ENCODE results near the gene PLXNC1.

The PLXNC1 gene

DNA sequence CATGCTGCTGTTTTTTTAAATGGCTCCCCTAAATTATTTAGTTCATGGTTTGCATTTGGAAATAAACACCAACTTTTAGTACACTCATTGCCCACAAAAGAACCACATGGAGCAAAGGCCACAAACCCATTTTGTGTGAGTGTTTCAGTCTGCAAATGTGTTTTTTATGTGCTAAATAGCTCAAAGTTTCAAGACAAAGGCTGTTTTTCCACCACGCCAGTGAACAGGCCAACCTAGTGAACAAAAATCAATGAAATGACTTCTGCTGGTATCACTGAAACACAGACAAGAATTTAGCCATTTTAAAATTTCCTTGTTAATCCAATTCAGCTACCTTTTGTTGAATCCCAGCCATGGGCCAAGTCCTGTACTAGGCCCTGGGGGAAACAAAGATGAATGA lies 52.3 kb downstream of the PLXNC1 start:
- H3K4me1 ChIP-seq (ENCODE audit: low read length): peaks cover 32% of the 10 kb centered on the region
- H3K9ac ChIP-seq (ENCODE audit: low read length): no peak overlapping the region
- H3F3A ChIP-seq (ENCODE audit: insufficient read depth, low read length): peaks cover 38% of the 10 kb centered on the region
- no peak overlapping the region for H3K4me3 ChIP-seq (ENCODE audit: low read length)
- no peaks in the 10 kb centered on the region for H3K9me3 ChIP-seq (replicated peaks; ENCODE audit: insufficient read depth, low read length)
- no peak overlapping the region for H3K27ac ChIP-seq (ENCODE audit: low read length)
- H2AFZ ChIP-seq (ENCODE audit: low read length): no peak overlapping the region
- no peak for TF ChIP-seq EZH2phosphoT487 (IDR thresholded peaks at IDR 0.05; ENCODE audit: low read length)
- TF ChIP-seq EZH2 (optimal IDR thresholded peaks at IDR 0.05; ENCODE audit: low read depth, low read length): no peak
- TF ChIP-seq, protein P1, sequence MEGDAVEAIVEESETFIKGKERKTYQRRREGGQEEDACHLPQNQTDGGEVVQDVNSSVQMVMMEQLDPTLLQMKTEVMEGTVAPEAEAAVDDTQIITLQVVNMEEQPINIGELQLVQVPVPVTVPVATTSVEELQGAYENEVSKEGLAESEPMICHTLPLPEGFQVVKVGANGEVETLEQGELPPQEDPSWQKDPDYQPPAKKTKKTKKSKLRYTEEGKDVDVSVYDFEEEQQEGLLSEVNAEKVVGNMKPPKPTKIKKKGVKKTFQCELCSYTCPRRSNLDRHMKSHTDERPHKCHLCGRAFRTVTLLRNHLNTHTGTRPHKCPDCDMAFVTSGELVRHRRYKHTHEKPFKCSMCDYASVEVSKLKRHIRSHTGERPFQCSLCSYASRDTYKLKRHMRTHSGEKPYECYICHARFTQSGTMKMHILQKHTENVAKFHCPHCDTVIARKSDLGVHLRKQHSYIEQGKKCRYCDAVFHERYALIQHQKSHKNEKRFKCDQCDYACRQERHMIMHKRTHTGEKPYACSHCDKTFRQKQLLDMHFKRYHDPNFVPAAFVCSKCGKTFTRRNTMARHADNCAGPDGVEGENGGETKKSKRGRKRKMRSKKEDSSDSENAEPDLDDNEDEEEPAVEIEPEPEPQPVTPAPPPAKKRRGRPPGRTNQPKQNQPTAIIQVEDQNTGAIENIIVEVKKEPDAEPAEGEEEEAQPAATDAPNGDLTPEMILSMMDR (IDR thresholded peaks at IDR 0.05; ENCODE audit: low read length): no peak
- no peaks in the 10 kb centered on the region for H4K20me1 ChIP-seq (ENCODE audit: insufficient read depth, low read length)
- H3K79me2 ChIP-seq (ENCODE audit: low read length): peaks cover 95% of the 10 kb centered on the region
- DNase-seq: no peak
- peaks cover 18% of the 10 kb centered on the region; the same call in 1 of the 2 replicates for H3K36me3 ChIP-seq (replicated peaks; ENCODE audit: insufficient read depth, low read length)
- H3K9me2 ChIP-seq (replicated peaks; ENCODE audit: insufficient read depth, low read length): no peaks in the 10 kb centered on the region
- no peaks in the 10 kb centered on the region for H3K27me3 ChIP-seq (replicated peaks; ENCODE audit: insufficient read depth, low read length)
- H3K4me2 ChIP-seq (ENCODE audit: low read depth, low read length): no peak overlapping the region

DNA sequence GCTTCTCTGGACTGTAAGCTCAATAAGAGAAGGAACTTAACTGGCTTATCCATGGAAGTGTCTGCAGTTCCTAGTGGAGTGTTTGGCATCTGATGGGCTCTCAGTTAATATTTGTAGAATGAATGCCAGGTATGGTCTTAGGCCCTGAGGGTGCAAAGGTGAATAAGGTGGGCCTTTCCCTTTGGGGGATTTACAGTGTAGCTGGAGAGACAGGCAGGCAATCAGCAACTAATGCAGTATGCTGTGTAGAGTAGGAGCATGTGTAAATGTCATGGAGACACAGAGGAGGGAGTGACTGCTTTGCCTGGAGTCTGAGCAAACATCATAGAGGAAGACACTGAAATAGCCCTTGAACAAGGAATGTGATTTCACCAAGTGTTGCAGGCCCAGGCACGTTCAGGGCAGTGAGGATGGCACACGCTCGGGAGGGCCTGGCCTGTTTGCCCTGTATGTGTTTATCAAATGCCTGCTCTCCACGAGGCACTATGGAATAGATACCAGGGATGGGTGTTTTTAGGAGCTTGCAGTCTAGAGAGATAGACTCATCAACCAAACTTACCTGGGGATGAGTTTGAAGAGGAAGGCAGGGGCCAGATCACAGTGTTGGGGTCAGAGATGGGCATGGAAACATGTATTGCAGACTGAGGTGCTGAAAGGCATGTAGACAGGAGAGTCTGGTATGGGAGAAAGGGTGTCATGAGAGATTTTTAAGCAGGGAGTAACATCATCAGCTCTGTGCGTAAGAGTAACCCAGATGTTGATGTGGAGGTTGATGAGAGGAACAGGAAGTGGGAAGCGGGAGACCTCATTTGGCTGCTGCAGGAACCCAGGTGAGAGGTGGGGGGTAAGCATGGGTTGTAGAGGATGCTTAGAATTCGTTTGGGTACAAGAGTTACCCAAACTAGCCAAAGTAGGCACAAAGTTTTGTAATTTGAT lies 54.1 kb downstream of the PLXNC1 start:
- Histone ChIP-seq H2AFZ (ENCODE audit: low read length) (no peak overlapping the region), H4K20me1 (ENCODE audit: insufficient read depth, low read length) (no peaks in the 10 kb centered on the region), H3K4me3 (ENCODE audit: low read length) (no peak overlapping the region), H3K9ac (ENCODE audit: low read length) (no peak overlapping the region), H3K79me2 (ENCODE audit: low read length) (peaks cover 94% of the 10 kb centered on the region), H3K9me2 (replicated peaks; ENCODE audit: insufficient read depth, low read length) (no peaks in the 10 kb centered on the region), H3K9me3 (replicated peaks; ENCODE audit: insufficient read depth, low read length) (no peaks in the 10 kb centered on the region), H3K4me1 (ENCODE audit: low read length) (peaks cover 39% of the 10 kb centered on the region), H3F3A (ENCODE audit: insufficient read depth, low read length) (peaks cover 56% of the 10 kb centered on the region), H3K27ac (ENCODE audit: low read length) (peak overlapping the region; percentile 99; the same call in 1 of the 2 replicates), H3K36me3 (replicated peaks; ENCODE audit: insufficient read depth, low read length) (peaks cover 18% of the 10 kb centered on the region; the same call in 1 of the 2 replicates), H3K4me2 (ENCODE audit: low read depth, low read length) (peak overlapping the region; percentile 23; the same call in 1 of the 2 replicates), H3K27me3 (replicated peaks; ENCODE audit: insufficient read depth, low read length) (no peaks in the 10 kb centered on the region)
- TF ChIP-seq EZH2phosphoT487 (IDR thresholded peaks at IDR 0.05; ENCODE audit: low read length) (no peak), EZH2 (optimal IDR thresholded peaks at IDR 0.05; ENCODE audit: low read depth, low read length) (no peak)
- TF ChIP-seq, protein P1 (IDR thresholded peaks at IDR 0.05; ENCODE audit: low read length): no peak
- DNase-seq: no peak

DNA sequence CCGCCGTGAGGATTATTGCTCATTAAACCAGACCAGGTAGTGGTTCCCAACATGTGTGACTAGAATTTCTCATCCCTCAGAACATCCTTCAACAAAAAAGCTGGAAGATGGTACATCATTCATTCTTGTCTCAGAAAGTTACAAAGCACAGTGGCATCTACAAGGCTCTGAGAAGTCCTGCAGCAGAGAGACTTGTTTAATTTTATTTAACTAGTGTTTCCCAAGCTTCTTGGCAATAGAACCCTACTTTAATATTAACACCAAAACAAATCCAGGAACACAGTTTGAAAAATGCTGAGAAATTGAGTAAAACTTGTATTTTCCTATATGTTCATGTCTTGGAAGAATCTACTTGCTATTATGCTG lies 54.8 kb downstream of the PLXNC1 start:
- Histone ChIP-seq H3K4me3 (ENCODE audit: low read length) (0 out of 2 replicates have a peak overlapping the region, but pooled peaks have one; percentile 52), H3K4me2 (ENCODE audit: low read depth, low read length) (peak overlapping the region; percentile 97; the same call in 1 of the 2 replicates), H3K9me3 (replicated peaks; ENCODE audit: insufficient read depth, low read length) (no peaks in the 10 kb centered on the region), H3K9me2 (replicated peaks; ENCODE audit: insufficient read depth, low read length) (no peaks in the 10 kb centered on the region), H3K27ac (ENCODE audit: low read length) (peak overlapping the region; percentile 99; the same call in 1 of the 2 replicates), H4K20me1 (ENCODE audit: insufficient read depth, low read length) (no peaks in the 10 kb centered on the region), H3K27me3 (replicated peaks; ENCODE audit: insufficient read depth, low read length) (no peaks in the 10 kb centered on the region), H3K9ac (ENCODE audit: low read length) (0 out of 2 replicates have a peak overlapping the region, but pooled peaks have one; percentile 99), H3K36me3 (replicated peaks; ENCODE audit: insufficient read depth, low read length) (peaks cover 18% of the 10 kb centered on the region; the same call in 1 of the 2 replicates), H3K4me1 (ENCODE audit: low read length) (peaks cover 39% of the 10 kb centered on the region), H3F3A (ENCODE audit: insufficient read depth, low read length) (peaks cover 62% of the 10 kb centered on the region), H3K79me2 (ENCODE audit: low read length) (peaks cover 88% of the 10 kb centered on the region), H2AFZ (ENCODE audit: low read length) (no peak overlapping the region)
- no peak for DNase-seq
- TF ChIP-seq, protein P1 (IDR thresholded peaks at IDR 0.05; ENCODE audit: low read length): no peak

Data from MM.1S (cell line).